HG03460 (cell line): Measurements from ENCODE around the gene CDYL.
A peak's percentile ranks its signal among the peaks of the same experiment; 100 is the strongest.

Experiments used
- ATAC-seq: cut with Tn5 transposase; IDR thresholded peaks from one replicate; pipeline ENCODE4 v1.9.1; 2021; ENCODE audit not compliant: unreplicated experiment

The CDYL gene

GRCh38 chr6:4776131-4776492 lies at the start of gene CDYL:
Gene CDYL, plus strand, starts transcription at chr6:4776404. Its CDS starts 380 bp downstream, at chr6:4776784.
- peak; percentile 55 for ATAC-seq

- ATAC-seq = no peak
Measured at GRCh38 chr6:4726645-4727044, 49.6 kb upstream of the CDYL start.

- ATAC-seq = no peak
Measured at GRCh38 chr6:4727217-4727616, 49.0 kb upstream of the CDYL start.

- ATAC-seq = no peak
Measured at GRCh38 chr6:4727671-4728435, 48.4 kb upstream of the CDYL start.

GRCh38 chr6:4728436-4728769 lies 47.8 kb upstream of the CDYL start:
- ATAC-seq = no peak

GRCh38 chr6:4728926-4729325 lies 47.3 kb upstream of the CDYL start:
- ATAC-seq = no peak

GRCh38 chr6:4731996-4732395 lies 44.2 kb upstream of the CDYL start:
- ATAC-seq = no peak

GRCh38 chr6:4732691-4733315 lies 43.4 kb upstream of the CDYL start:
- ATAC-seq = no peak

GRCh38 chr6:4736371-4736873 lies 39.8 kb upstream of the CDYL start:
- no peak for ATAC-seq

- no peak for ATAC-seq
Measured at GRCh38 chr6:4740032-4740431, 36.2 kb upstream of the CDYL start.

- no peak for ATAC-seq
Measured at GRCh38 chr6:4743062-4743461, 33.1 kb upstream of the CDYL start.

- ATAC-seq = no peak
Measured at GRCh38 chr6:4743926-4744325, 32.3 kb upstream of the CDYL start.

- no peak for ATAC-seq
Measured at GRCh38 chr6:4747588-4747987, 28.6 kb upstream of the CDYL start.

- ATAC-seq = no peak
Measured at GRCh38 chr6:4751823-4752464, 24.3 kb upstream of the CDYL start.

GRCh38 chr6:4756247-4756646 lies 20.0 kb upstream of the CDYL start:
- no peak for ATAC-seq

GRCh38 chr6:4759997-4760396 lies 16.2 kb upstream of the CDYL start:
- ATAC-seq = no peak

- no peak for ATAC-seq
Measured at GRCh38 chr6:4760773-4761172, 15.4 kb upstream of the CDYL start.

- no peak for ATAC-seq
Measured at GRCh38 chr6:4762294-4762693, 13.9 kb upstream of the CDYL start.

- ATAC-seq = no peak
Measured at GRCh38 chr6:4763921-4764320, 12.3 kb upstream of the CDYL start.

- no peak for ATAC-seq
Measured at GRCh38 chr6:4768815-4769214, 7.4 kb upstream of the CDYL start.

- no peak for ATAC-seq
Measured at GRCh38 chr6:4772750-4773149, 3.5 kb upstream of the CDYL start.

GRCh38 chr6:4773181-4773580 lies 3.0 kb upstream of the CDYL start:
- ATAC-seq = no peak
